MM.1S (cell line): ENCODE measurements around the gene NR1H2.
"Not testable (repeated sequence)": the region's sequence is repeated elsewhere in the genome, so short reads cannot be mapped to it uniquely, and the experiment has no call there.

Source experiments
- DNase-seq: peaks from one replicate; pipeline ENCODE4 v3.0.0-alpha.2; 2015
- H2AFZ ChIP-seq: fragments of 300-600 bp; sonication (generic); 2 replicates; pipeline ENCODE4 v1.6.0; 2016; ENCODE audit warnings: antibody characterized with exemption, low read length
- H3F3A ChIP-seq: fragments of 300-600 bp; sonication (generic); 2 replicates; pipeline ENCODE4 v1.6.1; 2016; ENCODE audit warnings: mild to moderate bottlenecking, antibody characterized with exemption, low read length, moderate library complexity, mixed read lengths; ENCODE audit not compliant: insufficient read depth
- H3K27ac ChIP-seq: fragments of 300-600 bp; sonication (generic); 2 replicates; pipeline ENCODE4 v1.5.1; 2016; ENCODE audit warnings: mild to moderate bottlenecking, low read length
- H3K27me3 ChIP-seq: fragments of 300-600 bp; sonication (generic); replicated peaks from 2 replicates; pipeline ENCODE4 v1.6.0; 2016; ENCODE audit warnings: low read length; ENCODE audit not compliant: insufficient read depth
- H3K36me3 ChIP-seq: fragments of 300-600 bp; sonication (generic); replicated peaks from 2 replicates; pipeline ENCODE4 v1.6.1; 2016; ENCODE audit warnings: mild to moderate bottlenecking, low read length, mixed read lengths; ENCODE audit not compliant: insufficient read depth
- H3K4me1 ChIP-seq: fragments of 300-600 bp; sonication (generic); 2 replicates; pipeline ENCODE4 v1.6.1; 2016; ENCODE audit warnings: low read length, mixed read lengths
- H3K4me2 ChIP-seq: fragments of 300-600 bp; sonication (generic); 2 replicates; pipeline ENCODE4 v1.6.0; 2016; ENCODE audit warnings: low read depth, low read length
- H3K4me3 ChIP-seq: fragments of 300-600 bp; sonication (generic); 2 replicates; pipeline ENCODE4 v1.5.1; 2016; ENCODE audit warnings: low read length, mixed read lengths
- H3K79me2 ChIP-seq: fragments of 300-600 bp; sonication (generic); 2 replicates; pipeline ENCODE4 v1.6.1; 2016; ENCODE audit warnings: mixed run types, low read length, mixed read lengths
- H3K9ac ChIP-seq: fragments of 300-600 bp; sonication (generic); 2 replicates; pipeline ENCODE4 v1.6.1; 2016; ENCODE audit warnings: low read length, mixed read lengths
- H3K9me2 ChIP-seq: fragments of 300-600 bp; sonication (generic); replicated peaks from 2 replicates; pipeline ENCODE4 v1.6.1; 2016; ENCODE audit warnings: mild to moderate bottlenecking, low read length, mixed read lengths; ENCODE audit not compliant: insufficient read depth
- H3K9me3 ChIP-seq: fragments of 300-600 bp; sonication (generic); replicated peaks from 2 replicates; pipeline ENCODE4 v1.6.1; 2016; ENCODE audit warnings: mild to moderate bottlenecking, low read length, mixed read lengths; ENCODE audit not compliant: insufficient read depth
- H4K20me1 ChIP-seq: fragments of 300-600 bp; sonication (generic); 2 replicates; pipeline ENCODE4 v1.6.1; 2016; ENCODE audit warnings: mild to moderate bottlenecking, low read length, moderate library complexity, mixed read lengths; ENCODE audit not compliant: insufficient read depth
- EZH2 ChIP-seq: fragments of 300-600 bp; sonication (generic); optimal IDR thresholded peaks from 2 replicates; pipeline ENCODE3; 2017; ENCODE audit warnings: low read depth, mild to moderate bottlenecking, antibody characterized with exemption, low read length, mixed read lengths
- EZH2phosphoT487 ChIP-seq: fragments of 300-600 bp; sonication (generic); IDR thresholded peaks from 2 replicates; pipeline ENCODE4 v1.6.1; 2018; ENCODE audit warnings: antibody characterized with exemption, low read length
- TF ChIP-seq, protein P1 (sequence below): fragments of 300-600 bp; sonication (generic); IDR thresholded peaks from 2 replicates; pipeline ENCODE4 v1.5.1; 2016; ENCODE audit warnings: antibody characterized with exemption, low read length, mixed read lengths

The NR1H2 gene

DNA sequence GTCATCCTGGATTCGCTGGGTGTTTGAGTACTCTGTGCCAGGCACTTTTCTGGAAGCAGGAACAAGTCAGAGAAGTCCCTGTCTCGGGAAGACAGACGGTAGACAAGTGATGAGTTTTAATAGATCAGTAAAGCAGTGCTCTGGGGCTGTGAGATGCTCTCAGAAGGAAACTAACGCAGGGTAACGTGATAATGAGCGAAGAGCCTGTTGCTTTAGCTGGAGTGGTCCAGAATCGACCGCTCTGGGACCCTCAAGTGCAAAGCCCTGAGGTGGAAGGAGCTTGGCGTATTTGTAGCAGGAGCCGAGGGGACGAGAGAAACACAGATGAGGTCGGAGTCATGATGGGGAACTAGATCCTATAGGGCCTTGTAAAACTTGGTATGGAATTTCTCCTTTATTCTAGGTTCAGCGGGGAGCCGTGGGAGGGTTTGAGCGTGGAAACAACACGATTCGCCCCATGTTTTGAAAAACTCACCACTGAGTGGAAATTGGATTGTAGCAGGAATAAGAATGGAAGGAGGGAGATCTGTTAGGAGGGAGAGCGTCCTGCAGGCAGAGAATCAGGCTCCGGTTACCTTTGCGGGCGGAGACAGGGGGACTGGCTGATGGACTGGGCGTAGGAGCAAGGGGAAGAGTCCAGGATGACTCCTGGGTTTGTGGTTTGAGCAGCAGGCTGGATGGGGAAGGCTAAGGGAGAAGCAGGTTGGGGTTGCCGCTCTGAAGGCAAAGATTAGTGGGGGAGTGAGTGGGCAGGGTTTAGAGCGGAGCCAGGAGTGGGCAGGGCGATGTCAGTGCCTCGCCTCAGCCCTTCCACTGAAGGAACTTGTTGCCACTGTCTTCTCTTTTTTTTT is 8.7 kb downstream of the NR1H2 start:
- peak overlapping the region; percentile 50; the same call in 1 of the 2 replicates for H3K27ac ChIP-seq
- peak overlapping the region; percentile 80 for H3K4me3 ChIP-seq
- no peaks in the 10 kb centered on the region; the same call in 1 of the 2 replicates for H3K4me1 ChIP-seq
- H3K79me2 ChIP-seq: peaks cover 54% of the 10 kb centered on the region
- H3F3A ChIP-seq: 0 out of 2 replicates have a peak, but pooled peaks cover 7% of the 10 kb centered on the region
- no peak for DNase-seq
- no peaks in the 10 kb centered on the region; the same call in none of the 2 replicates for H3K36me3 ChIP-seq
- TF ChIP-seq, protein P1, sequence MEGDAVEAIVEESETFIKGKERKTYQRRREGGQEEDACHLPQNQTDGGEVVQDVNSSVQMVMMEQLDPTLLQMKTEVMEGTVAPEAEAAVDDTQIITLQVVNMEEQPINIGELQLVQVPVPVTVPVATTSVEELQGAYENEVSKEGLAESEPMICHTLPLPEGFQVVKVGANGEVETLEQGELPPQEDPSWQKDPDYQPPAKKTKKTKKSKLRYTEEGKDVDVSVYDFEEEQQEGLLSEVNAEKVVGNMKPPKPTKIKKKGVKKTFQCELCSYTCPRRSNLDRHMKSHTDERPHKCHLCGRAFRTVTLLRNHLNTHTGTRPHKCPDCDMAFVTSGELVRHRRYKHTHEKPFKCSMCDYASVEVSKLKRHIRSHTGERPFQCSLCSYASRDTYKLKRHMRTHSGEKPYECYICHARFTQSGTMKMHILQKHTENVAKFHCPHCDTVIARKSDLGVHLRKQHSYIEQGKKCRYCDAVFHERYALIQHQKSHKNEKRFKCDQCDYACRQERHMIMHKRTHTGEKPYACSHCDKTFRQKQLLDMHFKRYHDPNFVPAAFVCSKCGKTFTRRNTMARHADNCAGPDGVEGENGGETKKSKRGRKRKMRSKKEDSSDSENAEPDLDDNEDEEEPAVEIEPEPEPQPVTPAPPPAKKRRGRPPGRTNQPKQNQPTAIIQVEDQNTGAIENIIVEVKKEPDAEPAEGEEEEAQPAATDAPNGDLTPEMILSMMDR: no peak
- TF ChIP-seq EZH2 (no peak), EZH2phosphoT487 (no peak)
- H2AFZ ChIP-seq: peak overlapping the region; percentile 56
- no peaks in the 10 kb centered on the region for H4K20me1 ChIP-seq
- H3K9me2 ChIP-seq: no peaks in the 10 kb centered on the region
- no peaks in the 10 kb centered on the region for H3K9me3 ChIP-seq
- H3K9ac ChIP-seq: peak overlapping the region; percentile 81
- H3K27me3 ChIP-seq: no peaks in the 10 kb centered on the region
- H3K4me2 ChIP-seq: peak overlapping the region; percentile 88

DNA sequence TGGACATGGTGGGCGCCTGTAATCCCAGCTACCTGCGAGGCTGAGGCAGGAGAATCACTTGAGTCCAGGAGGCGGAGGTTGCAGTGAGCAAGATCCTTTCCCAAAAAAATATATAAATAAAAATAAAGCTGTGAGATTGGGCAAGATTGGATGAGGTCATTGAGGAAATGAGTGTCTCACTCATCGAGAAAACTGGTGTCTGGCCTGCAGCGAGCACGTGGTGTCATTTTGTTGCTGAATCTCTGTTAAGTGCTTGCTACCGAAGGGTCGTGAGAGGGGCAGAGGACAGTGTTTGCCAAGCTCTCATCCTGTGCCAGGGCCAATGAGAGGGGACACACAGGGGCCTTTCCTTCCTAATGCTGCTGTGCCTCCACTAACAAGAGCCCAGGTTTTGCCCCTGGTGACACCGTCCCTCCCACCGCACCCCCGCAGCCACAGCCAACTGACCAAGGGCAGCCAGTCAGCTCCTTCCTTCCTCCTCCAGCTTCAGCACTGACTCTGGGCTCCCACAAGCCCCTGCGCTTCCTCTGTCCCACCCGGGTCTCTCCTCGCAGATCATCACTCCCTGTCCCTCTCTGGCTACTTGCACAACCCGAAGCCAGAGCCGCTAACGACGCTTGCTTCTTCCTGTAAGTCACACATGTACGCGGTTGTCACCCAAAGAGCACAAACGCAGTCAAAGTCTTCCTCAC is 11.1 kb downstream of the NR1H2 start:
- H3K9ac ChIP-seq: no peak overlapping the region
- no peaks in the 10 kb centered on the region for H3K9me2 ChIP-seq
- no peak for DNase-seq
- no peak overlapping the region for H3K4me2 ChIP-seq
- no peak overlapping the region for H2AFZ ChIP-seq
- no peaks in the 10 kb centered on the region for H3K9me3 ChIP-seq
- H3K27ac ChIP-seq: no peak overlapping the region
- H4K20me1 ChIP-seq: no peaks in the 10 kb centered on the region
- no peaks in the 10 kb centered on the region; the same call in 1 of the 2 replicates for H3K4me1 ChIP-seq
- peaks cover 60% of the 10 kb centered on the region for H3K79me2 ChIP-seq
- TF ChIP-seq, protein P1: no peak
- no peak for TF ChIP-seq EZH2phosphoT487
- TF ChIP-seq EZH2: no peak
- no peaks in the 10 kb centered on the region; the same call in 1 of the 2 replicates for H3K36me3 ChIP-seq
- 0 out of 2 replicates have a peak, but pooled peaks cover 7% of the 10 kb centered on the region for H3F3A ChIP-seq
- no peaks in the 10 kb centered on the region for H3K27me3 ChIP-seq
- no peak overlapping the region for H3K4me3 ChIP-seq

DNA sequence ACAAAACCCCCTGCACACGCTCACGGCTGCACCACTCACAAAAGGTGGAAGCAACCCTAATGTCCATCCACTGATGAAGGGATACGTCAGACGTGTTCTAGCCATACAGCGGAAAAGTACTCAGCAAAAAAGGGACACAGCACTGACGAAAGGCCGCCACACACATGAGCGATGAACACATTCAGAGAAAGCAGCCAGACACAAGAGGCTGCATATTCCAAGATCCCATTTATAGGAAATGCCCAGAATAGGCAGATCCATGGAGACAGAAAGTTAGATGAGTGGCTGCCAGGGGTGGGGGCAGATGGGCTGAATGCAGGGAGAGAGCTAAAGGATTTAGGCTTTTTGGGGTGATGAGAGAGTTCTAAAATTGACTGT is 11.6 kb downstream of the NR1H2 start:
- Histone ChIP-seq H3K36me3 (no peaks in the 10 kb centered on the region; the same call in 1 of the 2 replicates), H3K4me2 (no peak overlapping the region), H3K79me2 (peaks cover 65% of the 10 kb centered on the region), H3K9me2 (no peaks in the 10 kb centered on the region), H2AFZ (no peak overlapping the region), H3K27me3 (no peaks in the 10 kb centered on the region), H3K9ac (no peak overlapping the region), H4K20me1 (no peaks in the 10 kb centered on the region), H3K27ac (no peak overlapping the region), H3K4me1 (no peaks in the 10 kb centered on the region; the same call in 1 of the 2 replicates), H3F3A (0 out of 2 replicates have a peak, but pooled peaks cover 5% of the 10 kb centered on the region), H3K4me3 (no peak overlapping the region), H3K9me3 (no peaks in the 10 kb centered on the region)
- TF ChIP-seq EZH2phosphoT487 (no peak), EZH2 (no peak)
- TF ChIP-seq, protein P1: no peak
- no peak for DNase-seq

DNA sequence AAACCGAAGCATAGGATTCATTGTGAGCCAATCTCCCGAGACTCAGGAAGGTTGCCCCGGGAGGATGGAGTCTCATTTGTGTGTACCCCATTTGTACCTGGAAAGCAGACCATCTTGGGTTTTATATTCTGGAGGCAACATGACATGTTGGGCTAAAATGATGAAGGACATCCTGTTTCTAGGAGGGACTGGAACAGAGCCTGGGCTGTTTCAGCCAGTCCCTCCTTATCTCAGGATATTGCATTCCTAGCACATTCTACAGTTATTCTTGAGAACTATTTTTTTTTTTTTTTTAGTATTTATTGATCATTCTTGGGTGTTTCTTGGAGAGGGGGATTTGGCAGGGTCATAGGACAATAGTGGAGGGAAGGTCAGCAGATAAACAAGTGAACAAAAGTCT is 14.0 kb downstream of the NR1H2 start:
- H2AFZ ChIP-seq, H3K9ac ChIP-seq, H3K9me3 ChIP-seq, H3K27ac ChIP-seq, H4K20me1 ChIP-seq, H3K36me3 ChIP-seq, H3F3A ChIP-seq, H3K4me1 ChIP-seq, H3K4me3 ChIP-seq, DNase-seq, H3K9me2 ChIP-seq, H3K4me2 ChIP-seq, H3K27me3 ChIP-seq: not testable (repeated sequence)
- peaks cover 71% of the 10 kb centered on the region for H3K79me2 ChIP-seq

DNA sequence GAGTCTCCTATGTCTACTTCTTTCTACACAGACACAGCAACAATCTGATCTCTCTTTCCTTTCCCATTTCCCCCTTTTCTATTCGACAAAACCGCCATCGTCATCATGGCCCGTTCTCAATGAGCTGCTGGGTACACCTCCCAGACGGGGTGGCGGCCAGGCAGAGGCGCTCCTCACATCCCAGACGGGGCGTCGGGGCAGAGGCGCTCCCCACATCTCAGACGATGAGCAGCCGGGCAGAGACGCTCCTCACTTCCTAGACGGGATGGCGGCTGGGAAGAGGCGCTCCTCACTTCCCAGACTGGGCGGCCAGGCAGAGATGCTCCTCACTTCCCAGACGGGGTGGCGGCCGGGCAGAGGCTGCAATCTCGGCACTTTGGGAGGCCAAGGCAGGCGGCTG is 14.7 kb downstream of the NR1H2 start:
- peaks cover 70% of the 10 kb centered on the region for H3K79me2 ChIP-seq
- not testable (repeated sequence) for H3K4me3 ChIP-seq, H4K20me1 ChIP-seq, H3K36me3 ChIP-seq, H3K9me2 ChIP-seq, H3K27me3 ChIP-seq, H3F3A ChIP-seq, H3K9me3 ChIP-seq, H3K4me2 ChIP-seq, DNase-seq, H3K4me1 ChIP-seq, H3K9ac ChIP-seq, H2AFZ ChIP-seq, H3K27ac ChIP-seq
